Naive thymus-derived CD4-positive, alpha-beta T cell (primary cell): ENCODE measurements around the gene IL6ST. TPM values are rescaled to one million over a fixed set of nuclear protein-coding genes. Genes with fewer than 3 reads are reported as not detected.
"Not testable (repeated sequence)": the region's sequence is repeated elsewhere in the genome, so short reads cannot be mapped to it uniquely, and the experiment has no call there.

Experiments used
- ATAC-seq: fragments of 150-1000 bp; cut with Tn5 transposase; 2 replicates; pipeline ENCODE4 v1.10.0; 2021; ENCODE audit warnings: mild to moderate bottlenecking, moderate library complexity
- CTCF ChIA-PET: fragments of 350-600 bp; sonication (Branson Sonifier 250); formaldehyde crosslinking; loops from one replicate; lab custom pipeline; 2021; ENCODE audit warnings: antibody characterized with exemption; lab: Charles Lee
- POLR2A ChIA-PET: fragments of 350-600 bp; sonication (Branson Sonifier 250); formaldehyde crosslinking; loops from one replicate; lab custom pipeline; 2021; ENCODE audit warnings: antibody characterized with exemption, inconsistent platforms; lab: Charles Lee
- DNase-seq, 9 donors: peaks; one replicate each; pipeline versions ENCODE4 v3.0.0 to v3.0.0-alpha.2; 2020 to 2022; ENCODE audit warnings: mixed read lengths in 1 of 9
- H3K27ac ChIP-seq: one replicate; pipeline ENCODE4 v1.7.0; 2013; ENCODE audit warnings: mild to moderate bottlenecking, low read depth, low read length, moderate library complexity
- H3K27me3 ChIP-seq, 2 donors: one replicate each; pipeline ENCODE4 v1.7.0; 2013; ENCODE audit warnings: low read length in 2 of 2, mild to moderate bottlenecking in 2 of 2, moderate library complexity in 2 of 2; ENCODE audit not compliant: control insufficient read depth in 2 of 2, insufficient read depth in 2 of 2
- H3K36me3 ChIP-seq, 3 experiments: 1 replicate in 2 of 3; 2 replicates in 1 of 3; pipeline ENCODE4 v1.7.0; 2013; ENCODE audit warnings: low read length in 3 of 3, mild to moderate bottlenecking in 3 of 3, moderate library complexity in 1 of 3; ENCODE audit not compliant: insufficient read depth in 3 of 3, control insufficient read depth in 2 of 3
- H3K4me1 ChIP-seq, 2 donors: one replicate each; pipeline ENCODE4 v1.7.0; 2013; ENCODE audit warnings: low read length in 2 of 2, mild to moderate bottlenecking in 2 of 2, moderate library complexity in 1 of 2; ENCODE audit not compliant: control insufficient read depth in 2 of 2, insufficient read depth in 2 of 2
- H3K4me3 ChIP-seq: 2 replicates; pipeline ENCODE4 v1.7.0; 2013; ENCODE audit warnings: mild to moderate bottlenecking, low read length
- H3K9me3 ChIP-seq, 3 experiments: 1 replicate in 2 of 3; 2 replicates in 1 of 3; pipeline ENCODE4 v1.7.0; 2013; ENCODE audit warnings: low read length in 3 of 3; ENCODE audit not compliant: control insufficient read depth in 2 of 3
- H3K27ac Mint-ChIP-seq, 9 donors: one replicate each; pipeline ENCODE4 v1.8.0; 2020 to 2022; ENCODE audit warnings: mixed read lengths in 9 of 9, mild to moderate bottlenecking in 8 of 9, moderate library complexity in 5 of 9, inconsistent platforms in 2 of 9
- H3K27me3 Mint-ChIP-seq, 5 donors: one replicate each; pipeline ENCODE4 v1.8.0; 2021 to 2022; ENCODE audit warnings: mixed read lengths in 5 of 5, mild to moderate bottlenecking in 1 of 5
- H3K36me3 Mint-ChIP-seq, 5 donors: one replicate each; pipeline ENCODE4 v1.8.0; 2020 to 2022; ENCODE audit warnings: mixed read lengths in 5 of 5, mild to moderate bottlenecking in 3 of 5, inconsistent platforms in 1 of 5
- H3K4me1 Mint-ChIP-seq, 7 donors: one replicate each; pipeline ENCODE4 v1.8.0; 2020 to 2022; ENCODE audit warnings: mixed read lengths in 7 of 7, mild to moderate bottlenecking in 3 of 7, inconsistent platforms in 1 of 7
- H3K4me3 Mint-ChIP-seq, 10 donors: one replicate each; pipeline ENCODE4 v1.8.0; 2020 to 2022; ENCODE audit warnings: mild to moderate bottlenecking in 10 of 10, mixed read lengths in 10 of 10, moderate library complexity in 6 of 10, inconsistent platforms in 2 of 10
- H3K9me3 Mint-ChIP-seq, 11 donors: one replicate each; pipeline ENCODE4 v1.8.0; 2020 to 2022; ENCODE audit warnings: mixed read lengths in 11 of 11, mild to moderate bottlenecking in 4 of 11, inconsistent platforms in 1 of 11, moderate library complexity in 1 of 11
- intact Hi-C, 2 donors: fragments of 100-400 bp; cut with micrococcal nuclease; formaldehyde crosslinking; loops; one replicate each; pipeline ENCODE4 v1.15.1; 2023
- polyA plus RNA-seq, 2 donors: library from polyadenylated mRNA; unstranded; fragments of 300-500 nt; fragmentation: Illumina TruSeq; gene quantifications; one replicate each; pipeline ENCODE4 v1.2.3, GENCODE V29; 2021
- total RNA-seq, 6 experiments: library from RNA in 5 of 6; stranded (reverse) in 5 of 6; gene quantifications; 1 replicate in 5 of 6; 2 replicates in 1 of 6; pipeline ENCODE4 v1.2.3 and lab custom pipeline; 2021 to 2026

The IL6ST gene
- total and polyA plus RNA-seq, 7 experiments from 2014 or later, result 101 to 372 (median 225) TPM

DNA sequence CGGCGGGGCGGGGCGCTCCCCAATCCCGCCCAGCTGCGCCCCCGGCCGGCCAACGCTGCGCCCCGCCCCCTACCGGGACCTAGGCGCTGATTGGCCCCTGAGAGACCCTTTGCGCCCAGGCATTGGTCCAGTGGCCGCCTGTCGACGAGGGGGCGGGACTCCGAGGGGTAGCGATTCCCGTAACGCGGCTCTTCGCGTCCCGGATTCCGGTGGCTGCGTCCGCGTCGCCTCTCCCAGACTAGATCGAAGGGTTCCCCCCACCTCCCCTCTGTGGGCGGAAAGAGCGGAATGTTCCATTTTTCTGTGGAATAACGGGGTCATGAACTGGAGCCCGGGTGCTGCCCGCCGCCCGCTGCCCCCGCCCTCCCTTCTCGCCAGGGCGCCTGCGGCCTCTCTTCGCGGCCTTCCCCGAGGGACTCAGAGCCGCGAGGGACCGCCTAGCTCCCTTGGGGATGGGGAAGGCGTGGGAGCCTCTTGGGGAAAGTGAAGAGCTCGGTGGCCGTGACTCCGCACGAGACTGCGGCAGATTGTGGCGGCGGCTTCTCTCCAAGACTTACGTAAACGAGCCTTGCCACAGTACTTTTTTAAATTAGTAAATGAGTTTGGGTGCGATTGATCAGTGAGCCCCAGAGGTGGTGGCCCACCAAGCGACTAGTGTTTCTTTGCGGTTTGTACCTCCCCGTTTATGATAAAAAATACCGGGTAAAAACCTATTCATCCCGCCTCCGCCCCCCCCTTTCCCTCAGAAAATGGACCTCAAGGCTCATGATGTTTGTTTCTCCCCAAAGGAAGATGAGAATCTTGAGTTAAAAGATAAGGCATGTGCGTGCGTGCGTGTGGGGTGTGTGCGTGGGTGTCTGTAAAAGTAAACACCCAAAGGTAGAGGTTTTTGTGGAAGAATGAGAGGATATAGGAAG lies 493 bp upstream of the IL6ST start:
- POLR2A ChIA-PET, result interaction anchor here (0.6 to 9.0 kb wide), 43 partner anchors 7 to 613 kb away, joined by 3 to 97 read pairs (median 6); no protein-coding TSS in a partner anchor

DNA sequence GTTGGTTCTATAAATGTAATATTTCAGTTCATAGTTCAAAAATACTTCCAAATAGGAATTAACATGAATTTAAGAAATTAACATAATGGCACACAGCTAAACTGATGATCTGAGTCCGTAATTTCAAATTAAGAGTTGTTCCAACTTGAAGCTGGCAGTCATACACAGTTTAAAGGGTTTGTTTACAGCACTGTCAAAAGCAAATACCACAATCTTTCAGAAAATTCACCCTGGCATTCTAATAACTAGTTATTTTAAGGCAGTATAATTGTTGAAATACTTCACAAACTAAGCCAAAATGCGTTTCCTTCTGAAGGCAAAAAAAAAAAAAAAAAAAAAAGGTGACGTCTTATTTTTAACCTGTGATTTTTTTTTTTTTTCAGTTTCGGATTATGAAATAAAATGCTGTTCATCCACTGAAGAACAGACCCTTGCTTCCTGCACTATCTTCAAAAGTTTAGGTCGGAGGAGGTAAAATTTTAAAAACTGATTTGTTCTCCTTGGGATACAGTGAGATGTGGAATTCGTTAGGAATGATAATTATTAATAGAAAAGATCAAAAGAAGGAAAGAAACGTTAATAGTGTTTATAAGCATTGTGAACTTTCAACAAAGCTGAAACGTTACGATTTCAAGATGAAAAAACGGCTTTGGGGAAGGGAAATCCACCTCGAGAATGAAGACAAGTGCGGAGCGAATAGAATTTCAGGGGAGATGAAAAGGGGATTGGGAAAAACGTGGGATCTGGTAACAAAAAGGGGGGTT lies 850 bp downstream of the IL6ST start:
- peak in 6 of 9 donors; percentile 64 to 78 (median 70) for DNase-seq
- Histone ChIP-seq H3K9me3 (no peaks in the 10 kb centered on the region), H3K27me3 (no peaks in the 10 kb centered on the region), H3K4me3 (peak overlapping the region; percentile 94), H3K36me3 (peaks cover 0 to 8% (median 0%) of the 10 kb centered on the region in 3 experiments), H3K27ac (peak overlapping the region; percentile 99), H3K4me1 (peaks cover 10 to 12% of the 10 kb centered on the region in 2 donors)
- no peaks in the 10 kb centered on the region for H3K27me3 Mint-ChIP-seq
- peak overlapping the region; percentile 88 to 99 (median 96) for H3K4me3 Mint-ChIP-seq
- intact Hi-C loops, result loop anchor here (1.0 to 5.0 kb wide), 8 partner anchors 15 to 1179 kb away; partner anchors contain the start of gene MAP3K1 (in 2 of the 2)
- CTCF ChIA-PET, result interaction anchor here (0.6 to 2.2 kb wide), 7 partner anchors 11 to 132 kb away, joined by 3 to 5 read pairs (median 3); no protein-coding TSS in a partner anchor
- H3K27ac Mint-ChIP-seq, result peak overlapping the region; percentile 95 to 100 (median 97)
- peaks cover 34 to 67% (median 58%) of the 10 kb centered on the region in 7 donors for H3K4me1 Mint-ChIP-seq
- H3K9me3 Mint-ChIP-seq, result peaks cover 0 to 5% (median 0%) of the 10 kb centered on the region in 11 donors
- no peak for ATAC-seq
- H3K36me3 Mint-ChIP-seq, result peaks cover 15 to 35% (median 24%) of the 10 kb centered on the region in 5 donors
- POLR2A ChIA-PET, result interaction anchor here (0.6 to 9.0 kb wide), 34 partner anchors 8 to 464 kb away, joined by 3 to 97 read pairs (median 8); no protein-coding TSS in a partner anchor

More for the DNA sequence above, 493 bp upstream of the IL6ST start:
- peak overlapping the region; percentile 95 to 100 (median 98) for H3K27ac Mint-ChIP-seq
- peak; percentile 93 to 99 (median 95) for DNase-seq
- no peaks in the 10 kb centered on the region for H3K9me3 ChIP-seq
- peaks cover 15 to 31% (median 24%) of the 10 kb centered on the region in 5 donors for H3K36me3 Mint-ChIP-seq
- H3K4me1 ChIP-seq, result peaks cover 10 to 12% of the 10 kb centered on the region in 2 donors
- peaks cover 27 to 54% (median 45%) of the 10 kb centered on the region in 7 donors for H3K4me1 Mint-ChIP-seq
- H3K4me3 Mint-ChIP-seq, result peak overlapping the region; percentile 88 to 99 (median 96)
- peak overlapping the region; percentile 99 for H3K27ac ChIP-seq
- intact Hi-C loops, result loop anchor here (1.0 to 5.0 kb wide), 15 partner anchors 11 to 1178 kb away; partner anchors contain the start of genes MAP3K1 (in 2 of the 2) and MIER3 (in 1 of the 2)
- H3K36me3 ChIP-seq, result peaks cover 0 to 8% (median 0%) of the 10 kb centered on the region in 3 experiments
- peaks cover 0 to 5% (median 0%) of the 10 kb centered on the region in 11 donors for H3K9me3 Mint-ChIP-seq
- ATAC-seq, result peak; percentile 96
- H3K27me3 Mint-ChIP-seq, result no peaks in the 10 kb centered on the region
- no peaks in the 10 kb centered on the region for H3K27me3 ChIP-seq
- CTCF ChIA-PET, result interaction anchor here (1.0 to 1.6 kb wide), 6 partner anchors 17 to 131 kb away, joined by 3 to 6 read pairs (median 3); no protein-coding TSS in a partner anchor
- H3K4me3 ChIP-seq, result peak overlapping the region; percentile 94

DNA sequence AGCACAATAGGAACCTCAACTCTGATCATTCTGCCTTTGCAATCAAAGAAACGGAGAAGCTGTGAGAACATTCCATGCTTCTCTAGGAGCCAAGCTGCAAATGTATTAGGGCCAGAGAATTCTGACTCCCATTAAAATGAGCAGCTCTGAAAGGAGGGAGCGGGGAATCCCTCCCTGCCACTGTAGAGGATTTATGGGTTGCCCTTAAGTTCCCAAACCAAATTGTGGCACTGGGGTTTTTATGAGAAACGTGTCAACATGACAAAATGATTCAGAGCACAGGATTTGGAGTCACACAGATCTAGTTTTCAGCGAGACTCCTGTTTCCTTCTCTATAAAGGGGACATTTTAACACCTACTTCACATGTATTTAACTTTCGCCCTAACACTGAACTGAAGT lies 1.8 kb downstream of the IL6ST start:
- H3K4me3 Mint-ChIP-seq, result peak overlapping the region; percentile 88 to 99 (median 96)
- peak overlapping the region; percentile 50 to 100 (median 97) for H3K27ac Mint-ChIP-seq
- H3K9me3 Mint-ChIP-seq, result peaks cover 0 to 5% (median 0%) of the 10 kb centered on the region in 11 donors
- no peaks in the 10 kb centered on the region for H3K27me3 ChIP-seq
- no peaks in the 10 kb centered on the region for H3K9me3 ChIP-seq
- H3K27me3 Mint-ChIP-seq, result no peaks in the 10 kb centered on the region
- peak overlapping the region; percentile 94 for H3K4me3 ChIP-seq
- no peak for ATAC-seq
- peaks cover 15 to 35% (median 25%) of the 10 kb centered on the region in 5 donors for H3K36me3 Mint-ChIP-seq
- no peak for DNase-seq
- peaks cover 36 to 70% (median 62%) of the 10 kb centered on the region in 7 donors for H3K4me1 Mint-ChIP-seq
- peaks cover 0 to 8% (median 0%) of the 10 kb centered on the region in 3 experiments for H3K36me3 ChIP-seq
- POLR2A ChIA-PET, result interaction anchor here (0.5 to 9.0 kb wide), 20 partner anchors 8 to 1333 kb away, joined by 3 to 97 read pairs (median 14); no protein-coding TSS in a partner anchor
- peak overlapping the region; percentile 99 for H3K27ac ChIP-seq
- peaks cover 10 to 12% of the 10 kb centered on the region in 2 donors for H3K4me1 ChIP-seq
- CTCF ChIA-PET, result interaction anchor here (0.9 to 2.2 kb wide), 3 partner anchors 10 to 113 kb away, joined by 3 to 5 read pairs (median 4); no protein-coding TSS in a partner anchor
- intact Hi-C loops, result loop anchor here in 1 of 2 donors (2.0 to 5.0 kb wide), 2 partner anchors 14 to 824 kb away; partner anchors contain the start of gene MAP3K1

DNA sequence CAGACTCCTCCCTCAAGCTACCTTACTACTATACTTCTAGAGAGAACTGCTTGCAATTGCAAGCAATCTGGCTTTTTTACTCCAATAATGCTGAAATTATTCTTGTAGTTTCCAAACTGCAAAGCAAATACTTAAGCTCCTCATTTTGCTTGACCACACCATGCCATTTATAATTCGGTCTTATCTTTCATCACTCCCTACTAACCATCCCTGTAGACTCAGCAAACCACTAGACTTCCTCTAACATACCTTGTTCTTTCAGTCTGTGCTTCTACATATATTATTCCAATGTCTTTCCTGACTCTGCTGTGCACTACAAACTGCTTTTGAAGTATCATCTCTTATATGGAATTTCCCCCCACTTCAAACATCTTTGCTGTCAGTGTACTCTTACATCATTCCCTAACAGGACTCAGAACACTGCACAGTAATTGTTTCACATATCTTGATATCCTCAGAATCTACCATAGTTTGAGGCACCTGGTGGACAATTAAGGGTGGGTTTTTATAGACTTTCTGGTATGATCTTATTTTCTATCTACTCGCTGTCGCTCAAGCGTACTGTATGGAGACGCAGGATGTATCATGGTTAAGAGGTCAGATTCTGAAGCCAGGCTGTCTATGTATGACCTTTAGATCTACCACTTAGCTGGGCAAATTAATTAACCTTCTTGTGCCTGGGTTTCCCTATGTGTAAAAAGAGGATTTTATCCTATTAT lies 2.8 kb downstream of the IL6ST start:
- Mint-ChIP-seq H3K36me3 (peaks cover 15 to 34% (median 27%) of the 10 kb centered on the region in 5 donors), H3K9me3 (peaks cover 0 to 5% (median 0%) of the 10 kb centered on the region in 11 donors), H3K4me1 (peaks cover 37 to 72% (median 62%) of the 10 kb centered on the region in 7 donors), H3K4me3 (peak overlapping the region; percentile 79 to 99 (median 96)), H3K27me3 (no peaks in the 10 kb centered on the region), H3K27ac (peak overlapping the region; percentile 2 to 100 (median 97))
- ATAC-seq (no peak), DNase-seq (peak in 3 of 9 donors; percentile 32 to 54 (median 32))
- CTCF ChIA-PET, result interaction anchor here (0.5 to 2.2 kb wide), 8 partner anchors 9 to 208 kb away, joined by 3 to 6 read pairs (median 4); no protein-coding TSS in a partner anchor
- peaks cover 12 to 20% of the 10 kb centered on the region in 2 donors for H3K4me1 ChIP-seq
- H3K27ac ChIP-seq, result peak overlapping the region; percentile 99
- H3K9me3 ChIP-seq, result no peaks in the 10 kb centered on the region
- POLR2A ChIA-PET, result interaction anchor here (0.6 to 9.0 kb wide), 21 partner anchors 9 to 209 kb away, joined by 3 to 97 read pairs (median 9); no protein-coding TSS in a partner anchor
- H3K27me3 ChIP-seq, result no peaks in the 10 kb centered on the region
- H3K36me3 ChIP-seq, result peaks cover 0 to 8% (median 0%) of the 10 kb centered on the region in 3 experiments
- intact Hi-C loops, result loop anchor here (1.0 to 5.0 kb wide), 4 partner anchors 9 to 825 kb away; partner anchors contain the start of gene MAP3K1 (in 1 of the 2)
- H3K4me3 ChIP-seq, result peak overlapping the region; percentile 94

DNA sequence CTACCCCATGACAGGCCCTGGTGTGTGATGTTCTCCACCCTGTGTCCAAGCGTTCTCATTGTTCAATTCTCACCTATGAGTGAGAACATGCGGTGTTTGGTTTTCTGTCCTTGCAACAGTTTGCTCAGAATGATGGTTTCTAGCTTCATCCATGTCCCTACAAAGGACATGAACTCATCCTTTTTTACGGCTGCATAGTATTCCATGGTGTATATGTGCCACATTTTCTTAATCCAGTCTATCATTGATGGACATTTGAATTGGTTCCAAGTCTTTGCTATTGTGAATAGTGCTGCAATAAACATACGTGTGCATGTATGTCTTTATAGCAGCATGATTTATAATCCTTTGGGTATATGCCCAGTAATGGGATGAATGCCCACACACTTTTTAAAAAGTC lies 3.9 kb downstream of the IL6ST start:
- not testable (repeated sequence) for H3K27me3 ChIP-seq, H3K9me3 ChIP-seq, H3K27me3 Mint-ChIP-seq, H3K36me3 ChIP-seq, DNase-seq, H3K9me3 Mint-ChIP-seq, ATAC-seq
- Mint-ChIP-seq H3K27ac (peak overlapping the region in 8 of 9 donors; percentile 85 to 100 (median 96)), H3K4me1 (peaks cover 41 to 72% (median 65%) of the 10 kb centered on the region in 7 donors), H3K36me3 (peaks cover 15 to 40% (median 38%) of the 10 kb centered on the region in 5 donors), H3K4me3 (peak overlapping the region; percentile 67 to 99 (median 96))
- Histone ChIP-seq H3K4me3 (peak overlapping the region; percentile 94), H3K27ac (peak overlapping the region; percentile 99), H3K4me1 (peaks cover 12 to 17% of the 10 kb centered on the region in 2 donors)
- intact Hi-C loops, result loop anchor here in 1 of 2 donors (5.0 kb wide), 1 partner anchor 826 kb away; the partner anchor contains the start of gene MAP3K1
- CTCF ChIA-PET, result interaction anchor here (0.5 to 1.8 kb wide), 6 partner anchors 8 to 115 kb away, joined by 3 to 6 read pairs (median 4); no protein-coding TSS in a partner anchor
- POLR2A ChIA-PET, result interaction anchor here (1.0 to 9.0 kb wide), 16 partner anchors 8 to 210 kb away, joined by 3 to 97 read pairs (median 13); no protein-coding TSS in a partner anchor
